Medulla oblongata (tissue), 1 donor: Measurements from ENCODE around the gene RXFP4.
"Not testable (repeated sequence)": the region's sequence is repeated elsewhere in the genome, so short reads cannot be mapped to it uniquely, and the experiment has no call there.

Experiments
- DNase-seq: peaks from one replicate; pipeline ENCODE4 v3.0.0-alpha.2; 2015; ENCODE audit errors: extremely low spot score

RXFP4 gene, protein sequence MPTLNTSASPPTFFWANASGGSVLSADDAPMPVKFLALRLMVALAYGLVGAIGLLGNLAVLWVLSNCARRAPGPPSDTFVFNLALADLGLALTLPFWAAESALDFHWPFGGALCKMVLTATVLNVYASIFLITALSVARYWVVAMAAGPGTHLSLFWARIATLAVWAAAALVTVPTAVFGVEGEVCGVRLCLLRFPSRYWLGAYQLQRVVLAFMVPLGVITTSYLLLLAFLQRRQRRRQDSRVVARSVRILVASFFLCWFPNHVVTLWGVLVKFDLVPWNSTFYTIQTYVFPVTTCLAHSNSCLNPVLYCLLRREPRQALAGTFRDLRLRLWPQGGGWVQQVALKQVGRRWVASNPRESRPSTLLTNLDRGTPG

DNA sequence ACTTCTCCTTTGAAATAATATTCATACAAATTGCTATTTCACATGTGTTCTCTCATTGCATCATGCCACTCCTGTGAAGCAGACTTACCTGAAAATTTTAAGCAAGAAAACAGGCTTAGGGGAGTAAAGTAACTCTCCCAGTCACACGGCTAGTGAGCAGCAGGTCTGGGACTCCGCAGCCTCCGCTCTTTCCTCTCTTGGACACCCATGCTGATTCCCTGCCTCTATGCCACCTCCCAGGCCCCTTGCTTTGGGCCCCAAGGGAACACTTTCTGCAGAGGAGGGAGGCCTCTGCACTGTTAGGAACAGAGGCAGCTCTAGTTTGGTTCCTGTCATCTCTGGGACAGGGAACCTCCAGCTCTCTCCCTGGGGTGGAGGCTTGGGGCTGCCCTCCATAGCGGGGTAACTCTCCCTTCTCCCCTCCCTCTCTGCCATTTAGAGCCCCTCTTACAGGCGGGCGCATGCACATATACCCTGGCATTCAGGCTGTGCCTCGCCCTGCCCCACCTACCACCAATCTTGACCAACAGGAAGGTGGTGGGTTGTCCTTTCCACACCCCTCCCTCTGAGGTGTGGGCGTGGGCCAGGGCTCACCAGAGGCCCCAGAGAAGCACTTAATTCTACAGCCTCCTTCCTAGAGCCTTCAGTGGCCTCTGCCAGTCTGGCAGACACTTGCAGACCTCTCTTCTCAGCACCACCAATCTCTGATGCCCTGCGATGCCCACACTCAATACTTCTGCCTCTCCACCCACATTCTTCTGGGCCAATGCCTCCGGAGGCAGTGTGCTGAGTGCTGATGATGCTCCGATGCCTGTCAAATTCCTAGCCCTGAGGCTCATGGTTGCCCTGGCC, at the start of gene RXFP4:
Gene RXFP4, plus strand, starts transcription at position 646 of the 852 bp plus-strand sequence. Its CDS starts 72 bp downstream, at position 718.
- no peak for DNase-seq

DNA sequence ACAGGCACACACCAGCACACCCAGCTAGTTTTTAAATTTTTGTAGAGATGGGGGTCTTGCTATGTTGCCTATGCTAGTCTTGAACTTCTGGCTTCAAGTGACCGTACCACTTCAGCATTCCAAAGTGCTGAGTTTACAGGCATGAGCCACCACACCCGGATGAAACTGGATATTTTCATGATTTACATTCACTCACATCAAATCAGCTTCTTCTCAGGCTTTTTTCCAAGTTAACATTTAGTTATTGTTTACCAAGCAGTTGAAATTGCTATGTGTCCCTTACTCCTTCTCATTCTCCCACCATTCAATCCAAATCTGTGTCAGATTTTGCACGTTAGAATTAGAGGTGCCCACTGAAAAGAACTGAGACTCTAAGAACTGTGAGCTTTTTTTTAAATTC, 48.6 kb upstream of the RXFP4 start:
- DNase-seq = no peak

DNA sequence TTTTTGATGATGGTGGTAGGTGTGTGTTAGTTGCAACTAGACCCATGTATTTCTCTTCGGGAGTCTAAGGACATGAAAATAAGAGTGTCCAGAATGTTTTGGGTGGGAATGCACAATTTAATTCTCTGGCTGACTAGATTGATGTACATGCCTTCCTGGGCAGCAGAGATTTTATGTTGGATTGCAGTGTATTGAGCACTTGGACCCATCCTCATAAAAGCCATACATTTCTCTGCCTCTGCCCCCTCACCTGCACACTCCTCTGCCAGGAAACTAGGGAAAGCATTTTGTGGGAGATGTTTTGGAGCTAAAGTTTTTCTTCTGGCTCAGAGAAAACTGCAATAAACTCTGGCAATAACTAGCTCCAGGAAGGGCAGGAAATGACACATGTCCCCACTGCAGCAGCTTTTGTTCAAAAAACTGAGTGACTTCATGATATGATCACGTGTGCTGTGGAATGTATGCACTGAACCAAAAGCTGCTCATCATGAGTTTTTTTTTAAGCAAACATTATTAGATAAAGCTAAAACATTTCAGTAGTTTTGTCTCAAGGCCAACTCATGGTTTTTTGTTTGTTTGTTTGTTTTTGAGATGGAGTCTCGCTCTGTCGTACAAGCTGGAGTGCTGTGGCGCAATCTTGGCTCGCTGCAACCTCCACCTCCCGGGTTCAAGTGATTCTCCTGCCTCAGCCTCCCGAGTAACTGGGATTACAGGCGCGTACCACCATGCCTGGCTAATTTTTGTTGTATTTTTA, 47.9 kb upstream of the RXFP4 start:
- DNase-seq = no peak

DNA sequence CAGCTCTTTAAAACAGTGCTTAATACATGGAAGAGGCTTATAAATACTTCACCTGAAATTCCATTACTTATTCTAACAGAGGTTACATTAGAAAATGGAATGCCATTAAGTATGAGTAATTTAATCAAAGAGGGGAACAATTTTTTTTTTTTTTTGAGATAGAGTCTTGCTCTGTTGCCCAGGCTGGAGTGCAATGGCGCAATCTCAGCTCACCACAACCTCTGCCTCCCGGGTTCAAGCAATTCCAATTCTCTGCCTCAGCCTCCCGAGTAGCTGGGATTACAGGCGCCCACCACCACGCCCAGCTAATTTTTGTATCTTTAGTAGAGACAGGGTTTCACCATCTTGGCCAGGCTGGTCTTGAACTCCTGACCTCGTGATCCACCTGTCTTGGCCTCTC, 45.8 kb upstream of the RXFP4 start:
- not testable (repeated sequence) for DNase-seq

DNA sequence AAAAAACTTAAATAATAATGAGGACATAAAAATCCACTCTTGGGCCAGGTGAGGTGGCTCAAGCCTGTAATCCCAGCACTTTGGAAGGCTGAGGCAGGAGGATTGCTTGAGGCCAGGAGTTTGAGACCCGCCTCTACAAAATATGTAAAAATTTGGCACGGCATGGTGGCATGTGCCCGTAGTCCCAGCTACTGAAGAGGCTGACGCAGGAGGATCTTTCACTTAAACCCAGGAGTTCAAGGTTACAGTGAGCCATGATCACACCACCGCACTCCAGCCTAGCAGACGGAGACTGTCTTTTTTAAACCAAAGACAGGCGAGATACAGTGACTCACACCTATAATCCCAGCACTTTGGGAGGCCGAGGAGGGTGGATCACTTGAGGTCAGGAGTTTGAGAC, 45.0 kb upstream of the RXFP4 start:
- not testable (repeated sequence) for DNase-seq

DNA sequence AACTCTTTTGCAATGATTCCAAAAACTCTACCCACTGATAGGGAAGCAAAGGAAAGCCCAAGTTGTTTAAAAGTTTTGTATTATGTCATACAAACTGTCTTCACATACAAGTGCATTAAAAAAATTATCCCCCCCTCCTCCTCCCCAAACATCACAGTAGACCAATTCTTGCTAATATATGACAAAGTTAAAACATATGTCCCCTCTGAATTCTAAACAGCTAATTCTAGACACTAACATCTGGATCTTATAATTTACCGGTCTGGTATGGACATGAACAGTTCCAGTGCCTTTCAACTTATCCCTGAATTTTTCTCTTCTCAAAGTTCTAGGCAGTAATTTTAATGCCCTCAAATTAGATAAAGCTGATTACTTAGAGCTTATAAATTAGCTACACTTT, 43.7 kb upstream of the RXFP4 start:
- DNase-seq = no peak

DNA sequence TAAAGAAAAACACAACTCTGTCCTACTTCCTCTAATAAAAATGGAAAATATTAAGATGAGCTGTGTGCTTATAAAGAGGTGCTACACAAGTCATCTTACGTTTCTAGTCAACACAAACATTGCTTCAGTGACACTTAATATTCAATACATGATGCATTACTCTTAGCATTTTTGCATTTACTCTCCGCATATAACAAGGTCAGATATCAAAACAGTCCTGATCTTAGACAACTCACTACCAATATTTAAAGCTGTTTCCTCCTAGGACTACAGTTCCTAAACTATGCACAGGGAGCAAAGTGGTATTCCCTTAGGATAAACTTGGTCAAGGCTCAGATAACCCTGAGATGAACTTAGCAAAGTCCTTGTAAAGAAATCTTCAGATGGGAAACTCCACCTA, 42.5 kb upstream of the RXFP4 start:
- no peak for DNase-seq

DNA sequence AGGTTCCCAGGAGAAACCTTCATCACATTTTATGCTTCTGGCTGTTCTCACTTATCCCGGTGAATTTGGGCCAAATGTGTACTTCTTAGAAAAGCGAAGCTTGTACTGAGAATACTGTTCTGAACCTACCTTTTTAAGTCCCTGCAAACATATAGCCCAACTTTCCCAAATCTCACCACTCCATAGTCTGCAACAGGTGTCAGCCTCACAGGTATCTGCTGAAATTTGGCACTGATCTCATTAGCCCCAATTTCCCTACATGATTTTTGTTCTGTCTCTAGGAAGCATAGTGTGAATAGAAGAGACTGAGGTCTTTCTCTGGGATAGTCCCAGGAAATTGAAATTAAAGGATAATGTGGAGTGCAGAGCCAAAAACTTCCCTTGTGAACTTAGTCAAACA, 41.8 kb upstream of the RXFP4 start:
- DNase-seq = no peak

DNA sequence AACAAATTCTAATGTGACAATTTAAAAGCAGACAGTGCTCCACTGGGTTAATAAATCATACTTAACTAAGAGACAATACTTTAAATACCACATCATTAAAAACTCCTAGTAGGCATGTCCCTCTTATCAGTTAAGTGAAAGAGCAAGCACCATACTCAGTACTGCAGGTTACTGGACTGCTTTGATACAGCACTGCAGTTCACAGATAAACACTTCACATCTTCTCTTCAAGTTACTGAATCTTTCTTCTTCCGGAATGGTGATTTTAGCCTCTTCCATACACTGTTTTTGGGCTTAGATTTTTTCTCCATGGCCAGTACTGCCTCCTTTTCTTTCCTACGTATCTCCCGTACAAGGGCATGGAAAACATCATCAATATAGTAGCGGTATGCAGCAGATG, 41.3 kb upstream of the RXFP4 start:
- DNase-seq = no peak

DNA sequence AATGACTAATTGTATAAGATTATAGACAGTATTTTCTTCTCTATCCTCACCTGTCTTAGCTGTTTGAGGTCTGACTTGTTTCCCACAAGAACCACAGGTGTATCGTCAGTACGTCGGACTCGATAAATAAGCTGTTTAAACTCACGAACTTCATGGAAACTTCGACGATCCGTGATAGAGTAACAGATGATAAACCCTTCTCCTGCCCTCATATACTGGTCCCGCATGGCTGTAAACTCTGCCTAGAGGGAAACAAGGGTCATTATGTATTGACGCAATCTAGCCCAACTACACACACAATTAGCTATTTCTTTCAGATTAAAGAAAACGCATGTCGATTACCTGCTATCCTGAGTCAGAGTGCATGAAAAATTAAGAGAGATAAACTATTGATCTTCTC, 37.2 kb upstream of the RXFP4 start:
- no peak for DNase-seq

DNA sequence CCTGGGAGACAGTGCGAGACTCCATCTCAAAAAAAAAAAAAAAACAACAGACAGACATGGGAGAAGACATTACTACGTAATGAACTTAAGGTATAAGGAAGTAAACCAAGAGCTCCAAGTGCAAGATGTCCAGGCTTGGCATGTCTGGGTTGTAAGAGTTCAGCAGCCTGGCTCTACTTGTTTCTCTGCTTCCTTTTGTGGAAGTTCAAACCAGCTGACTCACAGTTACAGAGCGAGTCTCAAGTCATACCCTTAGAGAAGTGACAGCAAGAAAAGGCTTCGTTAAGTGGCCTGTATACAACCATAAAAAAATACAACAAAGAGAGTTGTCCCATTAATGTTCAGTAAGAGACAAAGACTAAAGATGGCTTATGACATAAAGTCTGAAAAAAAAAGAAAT, 31.5 kb upstream of the RXFP4 start:
- DNase-seq = peak; percentile 64

DNA sequence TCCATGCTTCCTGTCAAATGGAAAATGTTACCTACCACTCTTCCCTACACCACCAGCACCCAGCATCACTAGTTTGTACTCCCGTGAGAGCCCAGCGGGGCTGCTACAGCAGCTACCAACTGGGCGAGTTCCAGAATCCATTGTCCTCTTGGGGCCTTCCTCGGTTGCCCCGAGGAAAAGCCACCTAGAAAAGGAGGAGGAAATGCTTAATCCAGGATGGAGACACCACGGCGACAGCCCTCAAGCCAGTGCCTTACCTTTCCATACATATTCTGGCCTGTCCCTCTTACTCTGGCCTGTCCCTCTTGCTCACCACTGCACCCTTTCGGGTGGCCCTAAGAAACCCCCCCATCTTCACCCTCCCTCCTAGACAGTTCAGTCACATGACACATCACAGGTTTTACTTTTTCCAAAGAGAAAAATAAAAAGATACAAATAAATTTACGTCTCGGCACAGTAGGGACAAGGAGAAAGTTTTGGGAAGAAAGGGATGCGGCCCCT, 30.8 kb upstream of the RXFP4 start:
- DNase-seq = peak; percentile 64

DNA sequence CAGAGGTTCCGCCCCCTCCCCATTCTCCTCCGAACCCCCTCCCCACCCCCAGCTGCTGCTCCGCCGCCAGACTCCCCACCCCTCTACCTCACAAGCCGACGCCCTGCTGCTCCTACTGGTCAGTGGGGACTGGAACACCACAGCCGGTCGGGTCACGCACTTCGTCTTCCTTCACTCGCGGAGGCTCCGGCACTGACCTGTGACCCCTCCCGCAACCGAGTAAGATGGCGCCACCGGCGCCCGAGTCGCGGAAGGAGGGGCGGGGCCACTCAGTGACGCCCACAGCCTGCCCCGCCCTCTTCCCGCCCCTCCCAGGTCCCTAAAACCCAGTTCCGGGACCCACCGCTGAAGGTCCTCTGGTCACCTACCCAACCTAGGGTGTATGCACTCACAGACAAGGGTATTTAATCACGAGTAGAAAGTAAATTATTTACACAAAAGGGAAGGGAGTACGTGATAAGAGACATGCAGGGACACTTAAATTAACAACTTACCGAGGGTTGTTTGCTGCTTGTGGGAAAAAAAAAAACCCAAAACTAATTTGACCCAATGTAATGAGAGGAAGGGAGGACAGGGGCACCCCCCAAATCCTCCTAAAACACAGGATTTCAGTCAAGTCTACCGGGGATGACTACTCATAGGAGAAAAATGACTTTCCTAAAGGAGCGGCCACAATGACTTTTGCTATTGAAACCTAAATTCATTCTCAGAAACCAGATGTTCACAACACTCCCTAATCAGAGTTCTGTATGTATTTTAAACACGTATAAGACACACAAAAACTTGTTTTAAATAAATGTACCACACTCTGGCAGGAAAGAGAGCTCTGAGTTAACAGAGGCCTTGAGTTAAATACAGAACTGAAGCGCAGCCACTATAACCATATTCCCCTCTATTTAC, 30.0 kb upstream of the RXFP4 start, which contains the start of gene RIT1:
Gene RIT1, minus strand, starts transcription at position 194 of the 900 bp plus-strand sequence. CDS start 588 bp downstream, outside the sequence.
- DNase-seq = peak; percentile 89

DNA sequence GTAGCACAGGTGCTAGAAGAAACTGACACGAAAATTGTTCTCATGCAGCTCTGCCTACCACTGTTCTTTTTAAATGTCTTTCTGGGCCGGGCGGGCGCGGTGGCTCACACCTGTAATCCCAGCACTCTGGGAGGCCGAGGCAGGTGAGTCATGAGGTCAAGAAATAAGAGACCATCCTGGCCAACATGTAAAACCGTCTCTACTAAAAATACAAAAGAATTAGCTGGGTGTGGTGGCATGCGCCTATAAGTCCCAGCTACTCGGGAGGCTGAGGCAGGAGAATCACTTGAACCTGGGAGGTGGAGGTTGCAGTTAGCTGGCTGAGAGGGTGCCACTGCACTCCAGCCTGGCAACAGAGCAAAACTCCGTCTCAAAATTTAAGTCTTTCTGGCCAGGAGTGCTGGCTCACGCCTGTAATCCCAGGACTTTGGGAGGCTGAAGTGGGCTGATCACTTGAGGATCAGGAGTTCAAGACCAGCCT, 29.3 kb upstream of the RXFP4 start:
- no peak for DNase-seq

DNA sequence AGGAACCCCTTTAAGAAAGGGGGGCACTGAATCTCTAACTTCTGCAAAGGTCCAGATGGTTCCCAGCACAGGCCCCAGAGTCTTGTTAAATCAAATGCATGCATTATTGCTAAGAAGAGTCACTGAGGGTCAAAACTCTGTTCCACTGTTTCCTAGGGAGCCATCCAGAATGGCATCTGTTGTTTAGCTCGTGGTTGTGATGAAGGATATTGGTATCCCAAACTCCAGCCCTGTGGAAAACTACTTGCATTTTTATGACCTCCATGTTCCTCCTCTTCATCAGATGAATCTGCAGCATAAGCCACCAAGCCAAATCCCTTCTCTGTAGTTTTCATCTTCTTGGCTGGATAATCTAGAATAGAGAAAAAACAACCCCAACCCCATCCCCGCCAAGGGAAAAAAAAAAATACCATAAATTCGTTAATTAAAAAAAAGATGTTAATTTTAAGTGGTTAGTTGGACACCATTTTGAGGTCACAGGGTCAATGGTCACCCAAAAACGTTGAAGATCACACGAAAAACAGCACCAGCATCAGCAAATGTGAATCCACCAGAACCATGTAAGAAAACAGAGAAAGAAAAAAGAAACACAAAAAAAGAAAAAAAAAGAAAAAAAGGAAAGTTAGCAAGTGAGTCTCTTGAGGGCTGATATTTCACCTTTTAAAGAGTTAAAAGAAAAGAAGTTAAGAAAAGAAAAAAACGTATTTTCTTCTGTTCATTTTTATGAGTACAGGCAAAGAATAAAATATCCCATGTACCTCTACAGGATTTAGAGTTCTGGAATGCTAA, 27.3 kb upstream of the RXFP4 start:
- no peak for DNase-seq

DNA sequence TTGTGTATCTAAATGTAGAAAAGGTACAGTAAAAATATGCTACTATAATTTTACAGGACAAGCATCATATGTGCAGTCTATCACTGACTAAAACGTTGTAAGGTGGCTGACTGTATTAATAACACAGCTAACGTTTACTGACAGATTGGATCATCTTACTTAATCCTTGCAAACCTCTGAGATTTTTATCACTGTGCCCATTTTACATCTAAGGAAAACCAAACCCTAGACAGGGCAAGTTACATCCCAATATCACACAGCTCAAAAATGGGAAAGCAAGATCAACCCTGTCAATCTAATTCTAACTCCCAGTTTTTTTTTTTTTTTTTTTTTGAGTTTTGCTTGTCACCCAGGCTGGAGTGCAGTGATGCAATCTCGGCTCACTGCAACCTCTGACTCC, 22.8 kb upstream of the RXFP4 start:
- no peak for DNase-seq

DNA sequence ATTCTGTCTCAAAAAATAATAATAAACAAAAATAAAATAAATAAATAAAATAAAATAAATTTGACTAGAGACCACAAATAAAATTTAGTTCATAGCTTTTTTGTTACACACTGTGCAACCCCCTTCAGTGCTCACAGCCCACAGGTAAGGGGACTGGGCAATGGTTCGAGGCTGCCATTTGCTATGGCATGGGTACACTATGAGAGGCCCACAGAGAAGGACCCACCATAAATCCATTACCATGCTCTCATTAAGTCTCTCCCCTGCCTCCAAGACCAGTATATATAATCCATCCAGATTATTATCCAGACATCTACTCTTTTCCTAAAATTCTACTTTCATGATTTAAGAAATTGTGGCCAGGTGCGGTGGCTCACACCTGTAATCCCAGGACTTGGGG, 21.6 kb upstream of the RXFP4 start:
- DNase-seq = no peak

DNA sequence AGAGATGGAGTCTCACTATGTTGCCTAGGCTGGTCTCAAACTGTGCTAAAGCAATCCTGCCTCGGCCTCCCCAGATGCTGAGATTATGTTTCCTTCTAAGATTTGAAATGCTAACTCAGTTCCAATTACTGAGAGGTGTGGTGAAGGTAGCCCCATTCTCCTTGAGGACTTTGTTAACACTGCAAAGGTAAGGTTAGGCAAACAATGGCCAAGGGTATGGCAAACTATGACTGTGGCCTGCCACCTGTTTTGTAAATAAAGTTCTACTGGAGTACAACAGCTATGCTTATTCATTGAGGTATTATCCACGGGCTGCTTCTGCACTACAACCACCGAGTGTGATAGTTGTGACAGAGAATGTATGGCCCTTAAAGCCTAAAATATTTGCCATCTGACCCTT, 20.7 kb upstream of the RXFP4 start:
- DNase-seq = no peak

DNA sequence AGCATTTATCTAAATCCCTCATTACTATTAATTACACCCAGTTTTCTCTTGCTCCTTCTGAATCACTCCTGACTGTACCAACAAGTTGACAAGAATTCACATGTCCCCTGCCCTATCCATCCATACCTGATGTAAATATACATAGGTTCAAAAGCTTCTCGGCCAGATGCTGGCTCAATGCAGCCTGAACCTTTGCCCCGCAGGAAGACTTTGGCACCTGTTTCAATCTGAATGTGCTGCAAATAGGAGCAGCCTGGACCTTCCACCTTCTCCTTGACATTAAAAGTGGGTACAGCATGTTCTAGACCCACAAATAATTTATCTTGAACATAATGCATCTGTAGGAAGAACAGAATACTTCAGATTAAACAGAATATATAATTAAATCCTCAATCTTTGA, 15.9 kb upstream of the RXFP4 start:
- DNase-seq = no peak

DNA sequence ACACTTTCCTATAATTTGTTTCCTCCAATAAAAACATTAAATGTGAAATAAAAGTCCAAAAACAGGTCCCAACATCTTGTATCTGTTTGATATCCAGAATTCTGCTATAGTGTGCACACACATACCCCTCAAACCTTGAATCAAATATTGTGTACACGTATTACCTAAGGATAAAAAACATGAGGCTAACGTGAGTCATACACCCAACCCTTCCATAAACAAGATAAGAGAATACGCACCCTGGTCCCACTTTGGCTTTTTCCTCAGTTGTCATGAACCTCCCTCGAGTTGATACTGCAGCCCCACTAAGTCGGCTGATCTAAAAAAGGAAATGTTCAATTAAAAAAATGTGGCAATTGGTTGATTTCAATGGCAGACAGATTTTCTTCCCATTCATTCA, 12.4 kb upstream of the RXFP4 start:
- no peak for DNase-seq
